ENCODE data around the gene ELAVL1.
"Not testable (repeated sequence)": the region's sequence is repeated elsewhere in the genome, so short reads cannot be mapped to it uniquely, and the experiment has no call there.

ELAVL1 gene

DNA sequence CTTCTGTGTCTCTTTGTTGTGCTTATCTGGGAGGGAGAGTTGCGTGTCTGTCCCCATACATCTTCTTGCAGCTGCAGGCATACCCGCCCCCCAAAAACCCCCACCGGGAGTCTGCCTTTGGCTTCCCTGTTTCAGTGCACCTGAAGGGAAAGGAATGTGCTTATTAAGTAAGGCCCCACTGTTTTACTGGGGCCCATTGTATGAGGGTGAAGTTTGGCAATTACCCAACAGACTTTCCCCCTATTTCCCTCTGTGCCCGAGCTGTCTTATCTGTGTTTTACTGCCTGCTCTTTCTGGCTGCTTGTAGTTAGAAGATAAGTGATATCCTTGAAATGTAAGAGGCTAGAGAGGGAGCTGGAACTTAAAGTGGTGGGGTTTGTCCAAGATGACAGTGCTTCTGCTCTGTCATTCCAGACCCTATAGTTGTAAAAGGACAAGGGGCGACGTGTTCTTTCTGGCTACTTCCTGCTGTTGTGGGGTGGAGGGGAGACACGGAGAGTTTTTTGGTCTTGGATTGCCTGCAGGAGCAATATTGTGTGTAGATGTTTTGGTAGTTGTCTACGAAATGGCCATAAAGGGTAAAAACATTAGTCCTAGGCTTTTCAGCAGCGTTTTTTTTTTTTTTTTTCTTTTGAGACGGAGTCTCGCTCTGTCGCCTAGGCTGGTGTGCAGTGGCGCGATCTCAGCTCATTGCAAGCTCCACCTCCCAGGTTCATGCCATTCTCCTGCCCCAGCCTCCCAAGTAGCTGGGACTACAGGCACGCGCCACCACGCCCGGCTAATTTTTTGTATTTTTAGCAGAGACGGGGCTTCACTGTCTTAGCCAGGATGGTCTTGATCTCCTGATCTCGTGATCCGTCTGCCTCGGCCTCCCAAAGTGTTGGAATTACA lies 28.1 kb upstream of the ELAVL1 start:
- H3K27me3 Mint-ChIP-seq = peaks cover 12% of the 10 kb centered on the region
- not testable (repeated sequence) for H3K9me3 Mint-ChIP-seq; H3K36me3 Mint-ChIP-seq (ENCODE audit: low read depth); H3K27ac Mint-ChIP-seq; H3K4me1 Mint-ChIP-seq (ENCODE audit: low read depth); H3K4me3 Mint-ChIP-seq

DNA sequence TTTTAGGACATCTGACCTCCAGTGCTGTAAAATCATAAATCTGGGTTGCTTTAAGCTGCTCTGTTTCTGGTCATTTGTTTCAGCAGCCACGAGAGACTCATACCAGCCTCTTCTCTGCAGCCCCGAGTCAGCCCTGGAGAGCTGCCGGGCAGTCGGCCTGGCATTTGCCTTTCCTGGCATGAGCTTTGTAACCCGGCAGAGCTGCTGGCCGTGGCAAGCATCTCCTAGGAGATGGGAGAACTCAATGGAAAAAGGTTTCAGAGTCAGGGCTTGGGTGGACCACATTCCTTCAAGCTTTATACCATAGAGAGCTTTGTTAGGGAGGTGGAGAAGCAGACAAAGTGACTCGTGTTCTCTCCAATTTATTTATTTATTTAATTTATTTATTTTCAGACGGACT lies 25.5 kb upstream of the ELAVL1 start:
- Mint-ChIP-seq H3K9me3 (no peaks in the 10 kb centered on the region), H3K27me3 (peaks cover 5% of the 10 kb centered on the region), H3K27ac (no peak overlapping the region), H3K36me3 (ENCODE audit: low read depth) (no peaks in the 10 kb centered on the region), H3K4me1 (ENCODE audit: low read depth) (no peaks in the 10 kb centered on the region), H3K4me3 (no peak overlapping the region)

DNA sequence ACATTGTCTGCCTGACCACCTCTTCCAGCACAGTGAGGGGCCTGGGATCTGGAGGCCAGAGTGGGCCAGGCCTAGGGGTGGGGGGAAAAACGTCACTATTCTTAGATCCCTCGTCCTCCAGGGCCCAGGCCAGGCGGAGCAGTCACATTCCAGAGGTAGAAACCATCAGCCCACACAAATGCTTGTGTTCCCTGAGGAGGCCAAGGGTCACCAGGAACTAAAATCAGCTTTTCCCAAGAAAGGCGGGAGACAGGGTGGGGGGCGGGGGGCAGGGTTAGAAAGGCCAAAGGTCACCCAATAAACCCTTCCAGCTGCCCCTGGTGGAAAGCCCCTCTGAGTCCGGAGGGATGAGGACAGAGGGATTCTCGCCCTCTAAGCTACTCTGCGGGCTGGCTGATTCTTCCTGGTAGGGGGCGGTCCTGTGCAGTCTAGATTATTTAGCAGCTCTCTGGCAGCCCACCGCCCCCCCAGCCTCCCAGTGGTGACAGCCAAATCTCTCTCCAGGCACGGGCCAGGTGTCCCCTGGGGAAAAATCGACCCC lies 23.6 kb upstream of the ELAVL1 start:
- no peaks in the 10 kb centered on the region for H3K9me3 Mint-ChIP-seq
- no peak overlapping the region for H3K27ac Mint-ChIP-seq
- H3K36me3 Mint-ChIP-seq (ENCODE audit: low read depth) = no peaks in the 10 kb centered on the region
- no peak overlapping the region for H3K4me3 Mint-ChIP-seq
- H3K27me3 Mint-ChIP-seq = peaks cover 5% of the 10 kb centered on the region
- H3K4me1 Mint-ChIP-seq (ENCODE audit: low read depth) = no peaks in the 10 kb centered on the region

DNA sequence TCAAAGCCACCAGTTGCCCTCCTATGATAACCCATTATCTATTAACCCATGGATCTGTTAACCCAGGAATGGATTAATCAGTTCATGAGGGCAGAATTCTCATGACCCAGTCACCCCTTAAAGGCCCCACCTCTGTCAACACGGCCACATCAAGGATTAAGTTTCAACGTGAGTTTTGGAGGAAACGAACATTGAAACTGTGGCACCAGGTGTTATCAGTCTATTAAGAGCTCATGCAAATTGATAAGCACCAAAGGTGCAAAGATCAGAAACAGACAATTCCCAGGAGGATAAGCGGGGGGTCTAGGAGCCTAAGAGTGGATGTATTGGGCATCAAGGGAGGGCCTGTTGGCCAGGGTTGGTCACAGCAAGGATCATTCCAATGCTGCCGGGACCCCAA lies 19.9 kb upstream of the ELAVL1 start:
- Mint-ChIP-seq H3K36me3 (ENCODE audit: low read depth) (no peaks in the 10 kb centered on the region), H3K4me1 (ENCODE audit: low read depth) (no peaks in the 10 kb centered on the region), H3K27ac (no peak overlapping the region), H3K27me3 (no peaks in the 10 kb centered on the region), H3K9me3 (no peaks in the 10 kb centered on the region), H3K4me3 (no peak overlapping the region)

DNA sequence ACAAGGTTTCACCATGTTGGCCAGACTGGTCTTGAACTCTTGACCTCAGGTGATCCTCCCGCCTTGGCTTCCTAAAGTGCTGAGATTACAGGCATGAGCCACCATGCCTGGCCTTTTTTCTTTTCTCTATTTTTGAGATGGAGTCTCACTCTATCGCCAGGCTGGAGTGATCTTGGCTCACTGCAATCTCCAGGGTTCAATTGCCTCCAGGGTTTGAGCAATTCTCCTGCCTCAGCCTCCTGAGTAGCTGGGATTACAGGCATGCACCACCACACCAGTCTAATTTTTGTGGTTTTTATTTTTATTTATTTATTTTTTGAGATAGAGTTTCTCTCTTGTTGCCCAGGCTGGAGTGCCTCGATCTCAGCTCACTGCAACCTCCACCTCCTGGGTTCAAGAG lies 18.8 kb upstream of the ELAVL1 start:
- H3K36me3 Mint-ChIP-seq (ENCODE audit: low read depth); H3K27ac Mint-ChIP-seq; H3K4me1 Mint-ChIP-seq (ENCODE audit: low read depth); H3K9me3 Mint-ChIP-seq; H3K27me3 Mint-ChIP-seq; H3K4me3 Mint-ChIP-seq: not testable (repeated sequence)

DNA sequence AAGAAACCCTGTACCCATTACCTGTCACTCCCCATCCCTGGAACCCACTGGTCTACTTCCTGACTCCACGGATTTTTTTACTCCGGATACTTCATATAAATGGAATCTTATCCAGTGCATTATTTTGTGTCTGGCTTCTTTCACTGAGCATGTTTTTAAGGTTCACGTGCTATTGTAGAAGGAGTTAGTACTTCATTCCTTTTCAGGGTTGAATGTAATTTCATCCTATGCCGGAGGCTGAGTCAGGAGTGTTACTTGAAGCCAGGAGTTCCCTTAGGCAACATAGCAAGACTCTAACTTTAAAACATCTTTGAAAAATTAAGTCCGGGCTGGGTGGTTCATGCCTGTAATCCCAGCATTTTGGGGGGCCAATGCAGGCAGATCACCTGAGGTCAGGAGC lies 17.9 kb upstream of the ELAVL1 start:
- Mint-ChIP-seq H3K36me3 (ENCODE audit: low read depth) (no peaks in the 10 kb centered on the region), H3K4me3 (no peak overlapping the region), H3K4me1 (ENCODE audit: low read depth) (no peaks in the 10 kb centered on the region), H3K27ac (no peak overlapping the region), H3K9me3 (no peaks in the 10 kb centered on the region), H3K27me3 (no peaks in the 10 kb centered on the region)

DNA sequence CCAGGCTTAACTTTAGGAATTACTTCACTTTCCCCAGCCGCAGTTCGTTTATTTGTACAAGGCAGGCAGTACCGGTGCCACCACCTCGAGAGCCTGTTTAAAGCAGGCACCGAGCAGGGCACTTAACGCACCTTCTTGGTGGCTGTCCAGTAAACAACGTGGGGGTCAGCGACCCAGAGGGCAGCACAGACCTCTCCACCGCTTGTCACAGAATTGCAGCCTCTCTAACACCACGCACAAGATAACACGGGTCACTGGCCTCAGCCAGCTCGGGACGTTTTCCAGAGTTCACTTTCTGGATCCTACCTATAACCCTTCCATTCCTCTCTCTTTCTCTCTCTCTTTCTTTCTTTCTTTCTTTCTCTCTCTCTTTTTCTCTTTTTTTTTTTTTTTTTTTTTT lies 16.8 kb upstream of the ELAVL1 start:
- H3K4me1 Mint-ChIP-seq (ENCODE audit: low read depth) = peaks cover 8% of the 10 kb centered on the region
- H3K9me3 Mint-ChIP-seq = no peaks in the 10 kb centered on the region
- H3K27me3 Mint-ChIP-seq = no peaks in the 10 kb centered on the region
- H3K27ac Mint-ChIP-seq = peak overlapping the region; percentile 8
- H3K36me3 Mint-ChIP-seq (ENCODE audit: low read depth) = no peaks in the 10 kb centered on the region
- H3K4me3 Mint-ChIP-seq = no peak overlapping the region

DNA sequence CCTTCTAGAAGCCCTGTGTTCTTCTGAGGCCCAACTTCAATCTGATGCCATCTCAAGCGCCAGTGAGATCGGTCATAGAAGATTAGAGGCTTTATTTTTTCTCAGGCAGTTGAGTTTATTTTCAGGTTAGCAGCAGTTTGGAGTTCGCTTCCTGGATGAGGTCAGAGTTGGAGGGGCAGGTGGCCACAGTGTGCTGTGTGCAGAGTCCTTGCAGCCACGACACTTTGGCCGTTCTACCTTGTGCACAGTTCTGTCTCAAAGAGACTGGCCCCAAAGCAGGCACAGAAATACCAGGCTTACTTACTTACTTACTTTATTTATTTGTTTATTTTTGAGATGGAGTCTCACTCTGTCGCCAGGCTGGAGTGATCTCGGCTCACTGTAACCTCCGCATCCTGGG lies 15.9 kb upstream of the ELAVL1 start:
- Mint-ChIP-seq H3K36me3 (ENCODE audit: low read depth) (no peaks in the 10 kb centered on the region), H3K27ac (no peak overlapping the region), H3K27me3 (no peaks in the 10 kb centered on the region), H3K4me1 (ENCODE audit: low read depth) (peaks cover 9% of the 10 kb centered on the region), H3K4me3 (no peak overlapping the region), H3K9me3 (no peaks in the 10 kb centered on the region)

- Mint-ChIP-seq H3K9me3 (no peaks in the 10 kb centered on the region), H3K4me3 (no peak overlapping the region), H3K27ac (no peak overlapping the region), H3K27me3 (no peaks in the 10 kb centered on the region), H3K4me1 (ENCODE audit: low read depth) (peaks cover 9% of the 10 kb centered on the region), H3K36me3 (ENCODE audit: low read depth) (no peaks in the 10 kb centered on the region)
Observed at GRCh38 chr19:8020681-8021080, 15.2 kb upstream of the ELAVL1 start.

DNA sequence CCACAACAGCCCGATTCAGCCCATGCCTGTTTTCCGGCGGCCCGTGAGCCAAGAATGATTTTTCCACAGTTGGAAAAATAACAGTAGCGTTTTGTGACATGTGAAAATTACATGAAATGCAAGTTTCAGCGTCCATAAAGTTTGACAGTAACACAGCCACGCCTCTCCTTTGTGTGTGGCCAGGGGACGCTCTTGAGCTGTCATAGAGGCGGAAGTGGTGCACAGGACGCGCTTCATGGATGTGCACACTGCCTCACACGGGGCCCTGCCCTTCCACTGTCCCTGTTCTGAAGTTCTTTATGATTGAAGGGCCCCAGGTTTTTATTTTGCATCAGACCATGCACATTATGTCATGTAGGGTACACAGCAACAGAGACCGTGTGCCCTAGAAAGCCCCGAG lies 12.4 kb upstream of the ELAVL1 start:
- Mint-ChIP-seq H3K9me3 (no peaks in the 10 kb centered on the region), H3K27ac (no peak overlapping the region), H3K36me3 (ENCODE audit: low read depth) (no peaks in the 10 kb centered on the region)

DNA sequence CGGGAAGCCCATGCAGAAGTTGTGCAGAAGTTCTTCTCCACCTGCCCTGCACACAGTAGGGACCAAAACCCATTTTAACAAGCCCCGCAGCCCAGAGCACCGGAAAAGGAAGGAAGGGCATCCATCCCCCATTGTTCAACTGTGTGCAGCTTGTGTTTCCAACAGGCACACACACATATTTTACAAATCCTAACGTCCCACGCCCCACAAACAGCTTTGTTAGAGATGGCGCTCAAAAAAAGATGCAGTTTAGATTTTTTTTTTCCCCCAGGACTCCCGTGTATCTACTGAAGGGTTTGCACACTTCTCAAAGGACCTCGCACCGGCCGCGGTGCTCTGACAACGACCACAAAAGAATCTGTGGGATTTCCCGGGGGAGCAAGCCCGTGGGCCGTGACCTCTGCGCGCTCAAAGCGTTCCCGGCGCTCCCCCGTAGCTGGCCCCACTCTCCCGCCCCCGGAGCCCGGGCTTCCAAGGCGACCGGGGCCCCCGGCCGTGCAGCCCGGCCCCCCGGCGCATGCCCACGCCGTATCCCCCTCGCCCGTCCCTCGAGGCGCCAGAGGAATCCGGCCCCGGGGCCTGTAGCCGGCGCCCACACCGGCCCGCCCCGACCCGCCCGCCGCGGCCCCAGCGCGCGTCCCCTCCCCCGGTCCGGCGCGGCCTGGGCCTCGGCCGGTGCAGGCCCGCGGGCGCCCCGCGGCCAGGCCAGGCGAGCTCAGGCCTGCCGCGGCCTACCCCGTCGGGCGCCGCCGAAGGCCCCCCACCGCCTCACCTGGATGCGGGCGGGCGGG lies 523 bp downstream of the ELAVL1 start:
- H3K4me1 Mint-ChIP-seq (ENCODE audit: low read depth) = peaks cover 44% of the 10 kb centered on the region
- H3K9me3 Mint-ChIP-seq = no peaks in the 10 kb centered on the region
- peak overlapping the region; percentile 86 for H3K27ac Mint-ChIP-seq
- no peaks in the 10 kb centered on the region for H3K27me3 Mint-ChIP-seq
- peaks cover 14% of the 10 kb centered on the region for H3K36me3 Mint-ChIP-seq (ENCODE audit: low read depth)
- H3K4me3 Mint-ChIP-seq = peak overlapping the region; percentile 95

More for the DNA sequence above, 12.4 kb upstream of the ELAVL1 start:
- Mint-ChIP-seq H3K4me1 (ENCODE audit: low read depth) (peaks cover 9% of the 10 kb centered on the region), H3K27me3 (no peaks in the 10 kb centered on the region), H3K4me3 (no peak overlapping the region)

DNA sequence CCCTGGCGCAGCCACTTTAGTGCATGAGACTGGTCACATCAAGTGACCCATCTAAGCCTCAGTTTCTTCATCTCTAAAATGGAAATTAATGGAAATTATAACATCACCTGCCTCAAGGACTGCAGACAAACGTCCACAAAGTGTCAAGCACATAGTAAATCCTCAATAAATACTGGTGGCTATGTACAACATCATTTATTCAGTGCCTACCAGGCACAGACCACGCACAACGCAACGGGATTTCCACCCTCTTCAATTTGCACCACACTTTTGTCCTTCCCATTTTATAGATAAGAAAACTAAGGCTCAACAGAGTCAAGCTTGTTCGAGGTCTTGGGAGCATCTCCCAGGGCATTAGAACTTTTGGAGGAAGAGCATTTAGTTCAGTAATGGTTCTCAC lies 1.4 kb downstream of the ELAVL1 start:
- H3K9me3 Mint-ChIP-seq = no peaks in the 10 kb centered on the region
- no peaks in the 10 kb centered on the region for H3K27me3 Mint-ChIP-seq
- H3K4me3 Mint-ChIP-seq = peak overlapping the region; percentile 95
- peaks cover 50% of the 10 kb centered on the region for H3K4me1 Mint-ChIP-seq (ENCODE audit: low read depth)
- H3K27ac Mint-ChIP-seq = peak overlapping the region; percentile 86
- peaks cover 18% of the 10 kb centered on the region for H3K36me3 Mint-ChIP-seq (ENCODE audit: low read depth)

DNA sequence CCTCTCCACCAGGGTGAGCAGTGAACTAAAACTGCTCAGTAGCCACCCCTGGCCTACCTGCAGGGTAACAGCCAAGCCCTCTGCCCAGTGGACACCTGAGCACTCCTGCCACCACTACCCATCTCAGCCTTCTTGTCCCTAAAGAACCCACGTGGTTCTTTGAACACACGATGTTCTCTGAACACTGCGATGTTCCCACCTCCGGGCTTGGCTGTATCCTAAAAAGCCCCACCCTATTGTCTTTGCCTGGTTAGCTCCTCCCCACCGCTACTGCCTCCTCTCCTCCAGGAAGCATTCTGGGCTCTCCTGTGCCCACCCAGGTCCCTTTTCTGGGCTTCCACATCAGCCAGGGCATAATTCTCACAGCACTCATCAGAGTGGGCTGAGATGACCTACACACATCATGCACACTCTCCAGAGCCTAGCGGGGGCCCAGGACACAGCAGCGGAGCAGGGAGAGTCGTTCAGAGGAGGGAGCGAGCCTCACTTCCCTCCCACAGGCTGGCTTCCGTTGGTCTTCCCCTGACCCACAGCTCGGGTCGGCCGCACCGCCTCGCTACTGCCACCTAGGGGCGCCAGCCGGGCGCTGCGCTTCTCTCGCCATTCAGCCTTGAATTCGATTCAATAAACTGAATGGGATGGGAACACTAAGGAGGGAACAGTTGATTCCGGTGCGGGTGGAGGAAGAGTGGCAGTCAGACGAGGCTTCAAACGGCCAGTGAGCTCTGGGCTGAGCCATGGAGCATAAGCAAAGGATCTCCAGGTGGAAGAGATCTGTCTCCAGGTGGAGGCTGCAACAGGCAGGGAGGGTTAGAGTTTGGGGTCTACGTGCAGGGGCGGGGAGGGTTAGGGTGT lies 3.2 kb downstream of the ELAVL1 start:
- Mint-ChIP-seq H3K27me3 (no peaks in the 10 kb centered on the region), H3K36me3 (ENCODE audit: low read depth) (peaks cover 21% of the 10 kb centered on the region), H3K27ac (peak overlapping the region; percentile 88), H3K9me3 (no peaks in the 10 kb centered on the region), H3K4me3 (peak overlapping the region; percentile 83), H3K4me1 (ENCODE audit: low read depth) (peaks cover 60% of the 10 kb centered on the region)

- Mint-ChIP-seq H3K36me3 (ENCODE audit: low read depth) (peaks cover 27% of the 10 kb centered on the region), H3K4me1 (ENCODE audit: low read depth) (peaks cover 66% of the 10 kb centered on the region), H3K27ac (peak overlapping the region; percentile 88), H3K4me3 (peak overlapping the region; percentile 83), H3K27me3 (no peaks in the 10 kb centered on the region), H3K9me3 (no peaks in the 10 kb centered on the region)
Observed at GRCh38 chr19:8001651-8001994, 3.8 kb downstream of the ELAVL1 start.

Measured in stimulated activated naive CD8-positive, alpha-beta T cell treated with anti-CD3 and anti-CD28 coated beads, Interleukin-15, Interleukin-2, amounts not matched to agents 100 ng/mL and 50 ng/mL, for 24 hours (primary cell).